A549 treated with CpdA at 1 μM for 4 hours (cell line): ENCODE data around the gene WDR43. TPM values are rescaled to one million over a fixed set of nuclear protein-coding genes. Genes with fewer than 3 reads are reported as not detected.

ENCODE experiments used
- total RNA-seq: library from RNA; stranded (reverse); fragments of 200-300 nt; extraction: Qiagen RNA extraction; gene quantifications from 5 replicates; pipeline ENCODE4 v1.2.3, GENCODE V29; 2022; ENCODE audit warnings: low read depth

WDR43 gene, protein sequence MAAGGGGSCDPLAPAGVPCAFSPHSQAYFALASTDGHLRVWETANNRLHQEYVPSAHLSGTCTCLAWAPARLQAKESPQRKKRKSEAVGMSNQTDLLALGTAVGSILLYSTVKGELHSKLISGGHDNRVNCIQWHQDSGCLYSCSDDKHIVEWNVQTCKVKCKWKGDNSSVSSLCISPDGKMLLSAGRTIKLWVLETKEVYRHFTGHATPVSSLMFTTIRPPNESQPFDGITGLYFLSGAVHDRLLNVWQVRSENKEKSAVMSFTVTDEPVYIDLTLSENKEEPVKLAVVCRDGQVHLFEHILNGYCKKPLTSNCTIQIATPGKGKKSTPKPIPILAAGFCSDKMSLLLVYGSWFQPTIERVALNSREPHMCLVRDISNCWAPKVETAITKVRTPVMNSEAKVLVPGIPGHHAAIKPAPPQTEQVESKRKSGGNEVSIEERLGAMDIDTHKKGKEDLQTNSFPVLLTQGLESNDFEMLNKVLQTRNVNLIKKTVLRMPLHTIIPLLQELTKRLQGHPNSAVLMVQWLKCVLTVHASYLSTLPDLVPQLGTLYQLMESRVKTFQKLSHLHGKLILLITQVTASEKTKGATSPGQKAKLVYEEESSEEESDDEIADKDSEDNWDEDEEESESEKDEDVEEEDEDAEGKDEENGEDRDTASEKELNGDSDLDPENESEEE
- total RNA-seq = 78.7 to 102 TPM (median 80.2 TPM) in 5 replicates

DNA sequence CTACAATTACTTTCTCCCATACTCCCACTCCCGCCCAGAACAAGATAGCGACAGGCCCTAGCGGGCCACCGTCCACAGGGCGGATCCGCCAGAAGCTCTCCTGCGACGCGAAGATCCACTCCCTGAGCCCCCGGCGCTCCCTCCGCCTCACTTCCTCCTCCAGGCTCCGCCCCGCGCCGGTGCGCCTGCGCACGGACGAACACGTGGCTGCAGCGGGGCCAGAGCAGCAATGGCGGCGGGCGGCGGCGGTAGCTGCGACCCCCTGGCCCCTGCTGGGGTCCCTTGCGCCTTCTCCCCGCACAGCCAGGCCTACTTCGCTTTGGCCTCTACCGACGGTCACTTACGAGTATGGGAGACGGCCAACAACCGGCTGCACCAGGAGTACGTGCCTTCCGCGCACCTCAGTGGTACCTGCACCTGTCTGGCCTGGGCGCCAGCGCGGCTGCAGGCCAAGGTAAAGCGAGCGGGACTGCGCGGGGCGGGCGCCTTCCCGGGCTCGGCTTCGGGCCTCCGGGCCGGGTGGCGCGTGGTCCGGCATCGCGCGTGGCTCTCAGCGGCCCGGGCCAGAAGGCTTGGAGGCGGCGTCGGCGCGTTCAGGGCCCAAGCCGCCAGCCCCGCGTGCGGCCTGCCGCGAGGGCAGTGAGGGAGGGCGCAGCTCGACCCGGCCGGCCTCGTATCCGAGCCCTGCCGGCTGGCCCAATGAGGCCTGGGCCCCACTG lies at the start of gene WDR43:
WDR43 (plus strand) TSS at position 198 of the 719 bp plus-strand sequence; CDS start at position 230, 32 bp downstream.

DNA sequence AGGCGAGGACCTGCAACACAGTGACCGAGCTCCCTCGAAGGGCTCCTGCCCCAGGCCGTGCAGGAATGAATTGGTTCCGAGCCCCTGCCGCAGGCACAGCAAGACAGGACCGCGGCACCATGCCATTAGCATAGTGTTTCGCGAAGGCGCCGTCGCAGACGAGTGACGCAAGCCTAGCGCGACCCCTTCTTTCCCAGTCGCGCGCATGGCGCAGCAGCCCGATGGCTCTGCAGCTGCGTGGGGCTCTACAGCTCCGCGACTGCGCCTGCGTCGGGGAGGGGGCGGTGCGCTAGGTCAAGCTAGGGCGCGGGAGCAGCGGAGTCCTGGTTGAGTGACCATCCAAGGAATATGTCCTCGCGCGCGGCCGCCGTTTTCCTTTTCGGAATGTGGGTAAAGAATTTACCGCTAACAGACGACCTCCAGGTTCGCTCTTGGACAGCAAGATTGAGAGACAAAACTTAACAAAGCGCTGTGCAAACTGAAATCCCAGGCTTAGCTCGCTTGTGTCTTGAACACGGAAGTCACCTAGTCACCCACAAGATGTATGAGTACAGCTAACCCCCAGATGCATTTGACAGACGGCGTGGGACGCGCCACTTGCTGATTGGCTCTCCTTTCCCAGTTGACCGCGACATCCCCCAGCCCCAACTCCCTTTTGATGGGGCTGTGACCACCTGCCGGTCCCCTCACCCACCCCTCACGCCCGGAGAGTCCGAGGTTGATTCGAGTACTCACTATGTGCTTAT lies 24.1 kb upstream of the WDR43 start, which contains the start of gene TRMT61B:
TRMT61B (minus strand) TSS at position 164 of the 746 bp plus-strand sequence; CDS start at position 132, 32 bp downstream.

DNA sequence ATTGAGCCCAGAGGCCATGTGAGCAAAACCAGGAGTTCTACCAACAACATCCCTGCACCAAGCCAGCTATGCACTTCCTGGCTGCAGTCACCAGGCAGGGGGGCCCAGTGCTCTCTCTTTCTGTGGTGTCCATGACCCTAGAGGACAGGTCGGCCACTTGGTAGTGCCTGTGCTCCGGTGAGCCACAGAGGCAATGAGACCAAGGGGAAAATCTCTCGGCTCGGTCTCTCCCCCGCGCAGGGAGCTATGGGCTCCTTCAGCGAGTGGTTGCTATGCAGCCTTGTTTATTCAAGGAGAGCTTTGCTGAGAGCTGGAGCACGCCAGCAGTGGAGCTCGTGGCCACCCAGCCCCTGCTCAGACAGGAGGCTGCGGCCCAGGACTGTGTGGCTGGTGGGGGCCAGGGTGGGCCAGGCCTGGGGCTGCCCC lies 86.6 kb downstream of the WDR43 start, which contains the start of gene TOGARAM2:
TOGARAM2 (plus strand) TSS at position 283 of the 426 bp plus-strand sequence. CDS start 13,537 bp downstream, outside the sequence.

Other genes starting within 250 kb of the WDR43 start
- 104 to 119 TPM (median 112 TPM) in 5 replicates for gene PPP1CB, start 142.8 kb upstream of the WDR43 start, total RNA-seq
- 0.18 to 0.26 TPM (median 0.24 TPM) in 4 of 5 replicates, not detected in the other for gene SPDYA, start 83.8 kb upstream of the WDR43 start, total RNA-seq
- gene TRMT61B, start 24.4 kb upstream of the WDR43 start, total RNA-seq = 17.1 to 18.8 TPM (median 17.5 TPM) in 5 replicates
- 0.06 to 0.31 TPM (median 0.13 TPM) in 4 of 5 replicates, not detected in the other for gene TOGARAM2, start 86.6 kb downstream of the WDR43 start, total RNA-seq
- not detected in 5 replicates for gene PCARE, start 179.9 kb downstream of the WDR43 start, total RNA-seq
- 24.5 to 27.4 TPM (median 26.6 TPM) in 5 replicates for gene CLIP4, start 220.7 kb downstream of the WDR43 start, total RNA-seq